ENCODE data around the gene YTHDF2. TPM values are rescaled to one million over a fixed set of nuclear protein-coding genes. Genes with fewer than 3 reads are reported as not detected.
"Not testable (repeated sequence)": the region's sequence is repeated elsewhere in the genome, so short reads cannot be mapped to it uniquely, and the experiment has no call there.

The YTHDF2 gene
- total and polyA plus RNA-seq, 3 donors from 2014 or later: 63.3 to 89.4 (median 69.6) TPM

DNA sequence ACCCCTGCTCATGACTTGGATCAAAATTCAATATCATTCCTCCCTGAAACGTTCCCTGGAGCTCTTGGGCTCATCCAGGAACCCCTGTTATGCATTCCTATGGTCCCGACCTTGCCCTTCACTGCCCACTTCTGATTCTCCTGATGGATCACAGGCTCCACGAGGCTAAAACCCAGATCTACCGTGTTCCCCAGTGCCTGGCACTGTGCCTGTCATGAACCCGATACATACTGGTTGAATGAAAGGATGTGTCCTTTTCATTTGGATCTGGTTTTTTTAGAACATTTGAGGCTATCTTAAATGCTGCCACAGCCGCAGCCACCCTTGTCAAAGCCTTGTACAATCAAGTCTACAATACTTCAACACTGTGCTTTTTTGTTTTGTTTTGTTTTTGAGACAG is 53.1 kb downstream of the YTHDF2 start:
- intact Hi-C loops (cut with DNase I; ENCODE audit: low total_unique reads): loop anchor here (10.0 kb wide), 1 partner anchor 85 kb away; no protein-coding TSS in a partner anchor
- H3K27ac ChIP-seq: no peak overlapping the region
- no peaks in the 10 kb centered on the region for H3K9me3 ChIP-seq
- H3K4me1 ChIP-seq: no peaks in the 10 kb centered on the region
- 72 to 73% methylated on average over 6 of the region's 6 CpGs for WGBS, 2 donors
- no peak for DNase-seq
- H3K36me3 ChIP-seq (ENCODE audit: low read depth, missing control alignments): no peaks in the 10 kb centered on the region
- TF ChIP-seq, protein P1, sequence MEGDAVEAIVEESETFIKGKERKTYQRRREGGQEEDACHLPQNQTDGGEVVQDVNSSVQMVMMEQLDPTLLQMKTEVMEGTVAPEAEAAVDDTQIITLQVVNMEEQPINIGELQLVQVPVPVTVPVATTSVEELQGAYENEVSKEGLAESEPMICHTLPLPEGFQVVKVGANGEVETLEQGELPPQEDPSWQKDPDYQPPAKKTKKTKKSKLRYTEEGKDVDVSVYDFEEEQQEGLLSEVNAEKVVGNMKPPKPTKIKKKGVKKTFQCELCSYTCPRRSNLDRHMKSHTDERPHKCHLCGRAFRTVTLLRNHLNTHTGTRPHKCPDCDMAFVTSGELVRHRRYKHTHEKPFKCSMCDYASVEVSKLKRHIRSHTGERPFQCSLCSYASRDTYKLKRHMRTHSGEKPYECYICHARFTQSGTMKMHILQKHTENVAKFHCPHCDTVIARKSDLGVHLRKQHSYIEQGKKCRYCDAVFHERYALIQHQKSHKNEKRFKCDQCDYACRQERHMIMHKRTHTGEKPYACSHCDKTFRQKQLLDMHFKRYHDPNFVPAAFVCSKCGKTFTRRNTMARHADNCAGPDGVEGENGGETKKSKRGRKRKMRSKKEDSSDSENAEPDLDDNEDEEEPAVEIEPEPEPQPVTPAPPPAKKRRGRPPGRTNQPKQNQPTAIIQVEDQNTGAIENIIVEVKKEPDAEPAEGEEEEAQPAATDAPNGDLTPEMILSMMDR (IDR thresholded peaks at IDR 0.05): no peak
- TF ChIP-seq POLR2A (IDR thresholded peaks at IDR 0.05): no peak
- H3K4me3 ChIP-seq: no peak overlapping the region
- no peaks in the 10 kb centered on the region for H3K27me3 ChIP-seq

DNA sequence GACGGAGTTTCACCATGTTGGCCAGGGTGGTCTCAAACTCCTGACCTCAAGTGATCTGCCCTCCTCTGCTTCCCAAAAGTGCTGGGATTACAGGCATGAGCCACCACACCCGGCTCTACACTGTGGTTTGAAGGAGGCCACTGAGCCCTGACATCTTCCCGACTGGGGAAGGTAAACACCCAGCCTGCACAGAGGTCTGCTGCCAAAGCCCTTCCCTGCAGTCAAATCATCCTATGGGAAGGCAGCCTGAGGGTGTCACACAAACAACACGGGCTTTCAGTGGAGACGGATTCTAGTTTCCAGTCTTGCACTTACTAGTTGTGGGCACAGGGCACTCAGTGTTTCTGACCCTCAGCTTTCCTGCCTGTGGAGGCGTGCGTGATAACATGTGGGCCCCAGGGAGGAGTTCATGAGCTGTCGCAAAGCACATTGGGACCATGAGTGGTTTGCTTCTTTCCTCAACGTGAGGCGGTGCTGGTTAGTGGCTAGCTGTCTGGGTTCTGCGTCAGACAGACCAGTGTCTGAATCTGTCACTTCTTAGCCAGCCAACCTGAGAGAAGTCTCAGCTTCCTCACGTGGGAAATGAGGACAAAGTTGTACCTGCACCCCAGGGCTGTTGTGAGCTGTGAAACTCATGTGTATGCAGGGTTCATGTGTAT is 53.8 kb downstream of the YTHDF2 start:
- Histone ChIP-seq H3K36me3 (ENCODE audit: low read depth, missing control alignments) (no peaks in the 10 kb centered on the region), H3K9me3 (no peaks in the 10 kb centered on the region), H3K4me1 (no peaks in the 10 kb centered on the region), H3K27me3 (no peaks in the 10 kb centered on the region), H3K4me3 (no peak overlapping the region), H3K27ac (no peak overlapping the region)
- 68 to 78% methylated on average over 9 to 12 of the region's 12 CpGs for WGBS, 2 donors
- TF ChIP-seq, protein P1 (IDR thresholded peaks at IDR 0.05): no peak
- no peak for TF ChIP-seq POLR2A (IDR thresholded peaks at IDR 0.05)
- intact Hi-C loops (cut with DNase I; ENCODE audit: low total_unique reads): no loop called here
- DNase-seq: no peak

DNA sequence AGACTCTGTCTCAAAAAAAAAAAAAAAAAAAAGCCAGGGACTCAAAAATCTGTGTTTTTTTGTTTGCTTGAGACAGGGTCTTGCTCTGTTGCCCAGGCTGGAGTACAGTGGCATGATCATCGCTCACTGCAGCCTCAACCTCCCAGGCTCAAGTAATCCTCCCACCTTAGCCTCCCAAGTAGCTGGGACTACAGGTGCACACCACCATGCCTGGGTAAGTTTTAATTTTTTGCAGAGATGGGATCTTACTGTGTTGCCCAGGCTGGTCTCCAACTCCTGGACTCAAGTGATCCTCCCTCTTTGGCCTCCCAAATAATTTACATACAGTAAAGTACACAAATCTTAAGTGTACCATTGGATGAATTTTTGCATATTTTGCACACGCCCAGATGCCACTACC is 55.2 kb downstream of the YTHDF2 start:
- H3K27ac ChIP-seq; H3K27me3 ChIP-seq; H3K4me3 ChIP-seq; H3K4me1 ChIP-seq; H3K9me3 ChIP-seq; H3K36me3 ChIP-seq (ENCODE audit: low read depth, missing control alignments); DNase-seq; intact Hi-C loops (cut with DNase I; ENCODE audit: low total_unique reads): not testable (repeated sequence)
- WGBS, 2 donors: 90 to 96% methylated on average over 2 of the region's 2 CpGs

DNA sequence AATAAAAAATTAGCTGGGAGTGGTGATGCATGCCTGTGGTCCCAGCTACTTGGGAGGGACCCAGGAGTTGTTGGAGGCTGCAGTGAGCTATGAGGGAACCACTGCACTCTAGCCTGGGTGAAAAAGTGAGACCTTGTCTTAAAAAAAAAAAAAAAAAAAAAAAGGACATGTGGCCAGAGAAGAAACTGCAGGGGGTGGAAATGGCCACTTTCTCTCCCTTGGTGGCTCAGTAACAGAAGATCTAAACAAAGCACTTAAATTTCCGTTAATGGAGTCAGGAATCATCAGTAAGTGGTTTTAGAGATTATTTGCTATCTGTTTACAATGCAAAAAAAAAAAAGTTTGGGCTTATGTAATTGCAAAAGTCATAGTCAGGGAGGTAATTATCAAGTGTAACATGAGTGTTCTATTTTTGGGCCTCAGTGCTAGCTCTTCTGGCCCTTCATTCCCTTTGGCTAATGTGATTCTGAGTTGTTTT is 55.9 kb downstream of the YTHDF2 start:
- no peak for DNase-seq
- 75 to 86% methylated on average over 1 of the region's 1 CpG for WGBS, 2 donors
- no peak overlapping the region for H3K27ac ChIP-seq
- intact Hi-C loops (cut with DNase I; ENCODE audit: low total_unique reads): no loop called here
- H3K9me3 ChIP-seq: no peaks in the 10 kb centered on the region
- H3K4me3 ChIP-seq: no peak overlapping the region
- no peaks in the 10 kb centered on the region for H3K27me3 ChIP-seq
- TF ChIP-seq POLR2A (IDR thresholded peaks at IDR 0.05): no peak
- TF ChIP-seq, protein P1 (IDR thresholded peaks at IDR 0.05): no peak
- no peaks in the 10 kb centered on the region for H3K4me1 ChIP-seq
- no peaks in the 10 kb centered on the region for H3K36me3 ChIP-seq (ENCODE audit: low read depth, missing control alignments)

DNA sequence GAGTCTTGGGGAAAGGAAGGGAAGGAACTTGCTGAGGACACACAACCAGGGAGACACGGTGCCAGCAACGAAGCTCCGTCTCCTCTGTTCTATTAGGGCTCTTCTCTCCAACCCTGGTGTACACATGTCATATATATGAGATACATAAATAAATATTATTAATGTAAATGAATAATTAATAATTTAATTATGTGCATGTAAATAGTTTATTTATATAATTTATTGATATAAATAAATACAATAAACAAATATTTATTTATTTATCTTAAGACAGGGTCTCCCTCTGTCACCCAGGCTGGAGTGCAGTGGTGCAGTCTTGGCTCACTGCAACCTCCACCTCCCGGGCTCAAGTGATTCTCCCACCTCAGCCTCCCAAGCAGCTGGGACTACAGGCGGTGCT is 57.8 kb downstream of the YTHDF2 start:
- H3K4me1 ChIP-seq; DNase-seq; intact Hi-C loops (cut with DNase I; ENCODE audit: low total_unique reads); H3K36me3 ChIP-seq (ENCODE audit: low read depth, missing control alignments); H3K4me3 ChIP-seq; H3K9me3 ChIP-seq; H3K27ac ChIP-seq; H3K27me3 ChIP-seq: not testable (repeated sequence)
- 91 to 93% methylated on average over 5 of the region's 5 CpGs for WGBS, 2 donors

All from testis (tissue), 3 donors.